GM20431 (cell line): Measurements from ENCODE around the gene PIGA.
"Not testable (repeated sequence)": the region's sequence is repeated elsewhere in the genome, so short reads cannot be mapped to it uniquely, and the experiment has no call there.

Experiments used
- in situ Hi-C: fragments of 300-500 bp; cut with MseI, MboI; formaldehyde crosslinking; loops from one replicate; pipeline ENCODE4 v1.15.0; 2020; ENCODE audit warnings: low sequenced_read_pairs; ENCODE audit not compliant: unreplicated experiment

Gene PIGA

GRCh38 chrX:15322472-15322871, 12.9 kb downstream of the PIGA start:
- in situ Hi-C loops, result no loop called here

- in situ Hi-C loops, result no loop called here
Measured at GRCh38 chrX:15322072-15322471, 13.3 kb downstream of the PIGA start.

GRCh38 chrX:15321447-15321846, 13.9 kb downstream of the PIGA start:
- in situ Hi-C loops, result no loop called here

GRCh38 chrX:15320297-15320696, 15.0 kb downstream of the PIGA start:
- in situ Hi-C loops, result no loop called here

GRCh38 chrX:15319075-15319474, 16.2 kb downstream of the PIGA start:
- in situ Hi-C loops, result no loop called here

- in situ Hi-C loops, result no loop called here
Measured at GRCh38 chrX:15315509-15315908, 19.8 kb downstream of the PIGA start, which contains the start of gene ASB11. TSS of gene ASB11 (minus strand) at chrX:15315640. CDS start at chrX:15315605, 35 bp downstream.

GRCh38 chrX:15314472-15314871, 20.9 kb downstream of the PIGA start:
- in situ Hi-C loops, result no loop called here

GRCh38 chrX:15311119-15311518, 24.2 kb downstream of the PIGA start:
- in situ Hi-C loops, result no loop called here

- in situ Hi-C loops, result no loop called here
Measured at GRCh38 chrX:15310117-15310516, 25.2 kb downstream of the PIGA start.

- in situ Hi-C loops, result not testable (repeated sequence)
Measured at GRCh38 chrX:15305899-15306298, 29.4 kb downstream of the PIGA start.

- in situ Hi-C loops, result no loop called here
Measured at GRCh38 chrX:15301924-15302323, 33.4 kb downstream of the PIGA start.

GRCh38 chrX:15299941-15300851, 35.1 kb downstream of the PIGA start:
- in situ Hi-C loops, result no loop called here

GRCh38 chrX:15298780-15299179, 36.5 kb downstream of the PIGA start:
- in situ Hi-C loops, result no loop called here

- in situ Hi-C loops, result no loop called here
Measured at GRCh38 chrX:15298201-15298600, 37.1 kb downstream of the PIGA start.

- in situ Hi-C loops, result no loop called here
Measured at GRCh38 chrX:15293451-15293850, 41.9 kb downstream of the PIGA start.

GRCh38 chrX:15292861-15293260, 42.5 kb downstream of the PIGA start:
- in situ Hi-C loops, result no loop called here

GRCh38 chrX:15277604-15278003, 57.7 kb downstream of the PIGA start:
- in situ Hi-C loops, result no loop called here

GRCh38 chrX:15274946-15275345, 60.4 kb downstream of the PIGA start:
- in situ Hi-C loops, result no loop called here

GRCh38 chrX:15273275-15273674, 62.0 kb downstream of the PIGA start:
- in situ Hi-C loops, result not testable (repeated sequence)

- in situ Hi-C loops, result no loop called here
Measured at GRCh38 chrX:15271757-15272156, 63.6 kb downstream of the PIGA start.

- in situ Hi-C loops, result no loop called here
Measured at GRCh38 chrX:15269618-15270521, 65.5 kb downstream of the PIGA start, which contains the start of gene ASB9. TSS of gene ASB9 (minus strand) at chrX:15270083. CDS start at chrX:15269874, 209 bp downstream.
